ENCODE data around the gene FAM89A. TPM values are rescaled to one million over a fixed set of nuclear protein-coding genes. Genes with fewer than 3 reads are reported as not detected.
A peak's percentile ranks its signal among the peaks of the same experiment; 100 is the strongest.

Gene FAM89A
- total and polyA plus RNA-seq, 2 experiments from 2014 or later = 53.5 to 55.1 TPM

- no peak overlapping the region for H3K4me2 ChIP-seq
- no peak overlapping the region for H3K4me3 ChIP-seq
These were observed 5.2 kb upstream of the FAM89A start for GRCh38 chr1:231045286-231045685.

GRCh38 chr1:231044588-231044987, 4.5 kb upstream of the FAM89A start:
- WGBS (ENCODE audit: low lambda C conversion rate, missing lambda C conversion rate) = 92% methylated on average over 1 of the region's 1 CpG
- Histone ChIP-seq H3K4me1 (ENCODE audit: insufficient read depth) (peaks cover 8% of the 10 kb centered on the region), H4K20me1 (ENCODE audit: insufficient read depth, poor library complexity, severe bottlenecking) (no peaks in the 10 kb centered on the region), H2AFZ (no peak overlapping the region), H3K4me2 (no peak overlapping the region), H3K36me3 (replicated peaks; ENCODE audit: insufficient read depth, low read depth) (no peaks in the 10 kb centered on the region), H3K27ac (no peak overlapping the region), H3K9me3 (ENCODE audit: low read depth) (peaks cover 3% of the 10 kb centered on the region), H3K4me3 (no peak overlapping the region), H3K9me2 (replicated peaks; ENCODE audit: insufficient read depth) (no peaks in the 10 kb centered on the region), H3K79me2 (no peaks in the 10 kb centered on the region), H3K27me3 (peaks cover 12% of the 10 kb centered on the region)
- no peak for DNase-seq (ENCODE audit: low spot score)
- TF ChIP-seq EZH2 (IDR thresholded peaks at IDR 0.05; ENCODE audit: borderline replicate concordance) = no peak
- TF ChIP-seq EZH2phosphoT487 (IDR thresholded peaks at IDR 0.05; ENCODE audit: low read depth, severe bottlenecking, unreplicated experiment) = no peak

More at GRCh38 chr1:231045286-231045685, 5.2 kb upstream of the FAM89A start:
- Histone ChIP-seq H3K36me3 (replicated peaks; ENCODE audit: insufficient read depth, low read depth) (no peaks in the 10 kb centered on the region), H3K27me3 (peaks cover 12% of the 10 kb centered on the region), H3K9me3 (ENCODE audit: low read depth) (peaks cover 3% of the 10 kb centered on the region), H4K20me1 (ENCODE audit: insufficient read depth, poor library complexity, severe bottlenecking) (no peaks in the 10 kb centered on the region), H3K9me2 (replicated peaks; ENCODE audit: insufficient read depth) (no peaks in the 10 kb centered on the region), H3K4me1 (ENCODE audit: insufficient read depth) (peaks cover 8% of the 10 kb centered on the region), H2AFZ (no peak overlapping the region), H3K27ac (no peak overlapping the region), H3K79me2 (no peaks in the 10 kb centered on the region)
- DNase-seq (ENCODE audit: low spot score) = no peak
- TF ChIP-seq EZH2 (IDR thresholded peaks at IDR 0.05; ENCODE audit: borderline replicate concordance) (no peak), CTCF (IDR thresholded peaks at IDR 0.05; ENCODE audit: poor library complexity) (no peak), EZH2phosphoT487 (IDR thresholded peaks at IDR 0.05; ENCODE audit: low read depth, severe bottlenecking, unreplicated experiment) (no peak)

GRCh38 chr1:231041719-231042261, 1.7 kb upstream of the FAM89A start:
- Histone ChIP-seq H2AFZ (no peak overlapping the region), H3K79me2 (peaks cover 21% of the 10 kb centered on the region), H3K27ac (no peak overlapping the region), H3K9me3 (ENCODE audit: low read depth) (peaks cover 3% of the 10 kb centered on the region), H4K20me1 (ENCODE audit: insufficient read depth, poor library complexity, severe bottlenecking) (peaks cover 4% of the 10 kb centered on the region), H3K4me3 (no peak overlapping the region), H3K9me2 (replicated peaks; ENCODE audit: insufficient read depth) (no peaks in the 10 kb centered on the region), H3K27me3 (peaks cover 3% of the 10 kb centered on the region), H3K4me1 (ENCODE audit: insufficient read depth) (peaks cover 23% of the 10 kb centered on the region), H3K4me2 (no peak overlapping the region), H3K36me3 (replicated peaks; ENCODE audit: insufficient read depth, low read depth) (no peaks in the 10 kb centered on the region)
- 75% methylated on average over 9 of the region's 9 CpGs for WGBS (ENCODE audit: low lambda C conversion rate, missing lambda C conversion rate)
- DNase-seq (ENCODE audit: low spot score) = no peak
- no peak for TF ChIP-seq CTCF (IDR thresholded peaks at IDR 0.05; ENCODE audit: poor library complexity)
- no peak for TF ChIP-seq EZH2phosphoT487 (IDR thresholded peaks at IDR 0.05; ENCODE audit: low read depth, severe bottlenecking, unreplicated experiment)
- TF ChIP-seq EZH2 (IDR thresholded peaks at IDR 0.05; ENCODE audit: borderline replicate concordance) = no peak

- Histone ChIP-seq H3K4me2 (peak overlapping the region; percentile 97), H3K4me1 (ENCODE audit: insufficient read depth) (peaks cover 23% of the 10 kb centered on the region), H3K9me3 (ENCODE audit: low read depth) (peaks cover 3% of the 10 kb centered on the region), H4K20me1 (ENCODE audit: insufficient read depth, poor library complexity, severe bottlenecking) (peaks cover 7% of the 10 kb centered on the region), H3K79me2 (peaks cover 28% of the 10 kb centered on the region), H3K27ac (peak overlapping the region; percentile 68), H3K36me3 (replicated peaks; ENCODE audit: insufficient read depth, low read depth) (no peaks in the 10 kb centered on the region), H3K27me3 (no peaks in the 10 kb centered on the region), H3K9me2 (replicated peaks; ENCODE audit: insufficient read depth) (no peaks in the 10 kb centered on the region), H2AFZ (peak overlapping the region; percentile 90), H3K4me3 (peak overlapping the region; percentile 51)
- no peak for TF ChIP-seq EZH2phosphoT487 (IDR thresholded peaks at IDR 0.05; ENCODE audit: low read depth, severe bottlenecking, unreplicated experiment)
- TF ChIP-seq CTCF (IDR thresholded peaks at IDR 0.05; ENCODE audit: poor library complexity) = no peak
- TF ChIP-seq EZH2 (IDR thresholded peaks at IDR 0.05; ENCODE audit: borderline replicate concordance) = no peak
- WGBS (ENCODE audit: low lambda C conversion rate, missing lambda C conversion rate) = 15% methylated on average over 30 of the region's 37 CpGs
- DNase-seq (ENCODE audit: low spot score) = peak; percentile 50
These were observed 1.0 kb upstream of the FAM89A start for GRCh38 chr1:231040800-231041718.

All from hepatocyte (in vitro differentiated cells).